Glutamatergic neuron (in vitro differentiated cells): Measurements from ENCODE around the gene RSRC1. TPM values are rescaled to one million over a fixed set of nuclear protein-coding genes. Genes with fewer than 3 reads are reported as not detected.
"Not testable (repeated sequence)": the region's sequence is repeated elsewhere in the genome, so short reads cannot be mapped to it uniquely, and the experiment has no call there.

Experiments used
- DNase-seq: peaks from one replicate; pipeline ENCODE4 v3.0.0; 2022
- H3K27ac Mint-ChIP-seq: one replicate; pipeline ENCODE4 v1.8.0; 2020; ENCODE audit warnings: mild to moderate bottlenecking, mixed read lengths, inconsistent platforms; ENCODE audit not compliant: unreplicated experiment
- H3K27me3 Mint-ChIP-seq: one replicate; pipeline ENCODE4 v1.8.0; 2020; ENCODE audit warnings: mild to moderate bottlenecking, moderate library complexity, mixed read lengths, inconsistent platforms; ENCODE audit not compliant: unreplicated experiment
- H3K36me3 Mint-ChIP-seq: one replicate; pipeline ENCODE4 v1.8.0; 2020; ENCODE audit warnings: mild to moderate bottlenecking, mixed read lengths, inconsistent platforms; ENCODE audit not compliant: unreplicated experiment
- H3K4me1 Mint-ChIP-seq: one replicate; pipeline ENCODE4 v1.8.0; 2020; ENCODE audit warnings: mild to moderate bottlenecking, low read depth, mixed read lengths, inconsistent platforms; ENCODE audit not compliant: unreplicated experiment
- H3K4me3 Mint-ChIP-seq: one replicate; pipeline ENCODE4 v1.8.0; 2020; ENCODE audit warnings: mild to moderate bottlenecking, mixed read lengths, inconsistent platforms; ENCODE audit not compliant: unreplicated experiment
- H3K9me3 Mint-ChIP-seq: one replicate; pipeline ENCODE4 v1.8.0; 2020; ENCODE audit warnings: mild to moderate bottlenecking, moderate library complexity, mixed read lengths, inconsistent platforms; ENCODE audit not compliant: unreplicated experiment
- total RNA-seq: library from RNA; stranded (reverse); fragmentation: NEBNext Ultra II Directional; extraction: Animal tissue kit (Norgen Biotek cat#: 25700); gene quantifications from one replicate; pipeline ENCODE4 v1.2.1, GENCODE V29; 2021; ENCODE audit not compliant: unreplicated experiment
- TF ChIP-seq, protein P1 (sequence below): fragments of 200-600 bp; sonication (generic); IDR thresholded peaks from one replicate; pipeline ENCODE4 v1.5.0; 2021; ENCODE audit not compliant: partially characterized antibody, unreplicated experiment

The RSRC1 gene
- total RNA-seq, 1 donor from 2014 or later, result 93.9 TPM

DNA sequence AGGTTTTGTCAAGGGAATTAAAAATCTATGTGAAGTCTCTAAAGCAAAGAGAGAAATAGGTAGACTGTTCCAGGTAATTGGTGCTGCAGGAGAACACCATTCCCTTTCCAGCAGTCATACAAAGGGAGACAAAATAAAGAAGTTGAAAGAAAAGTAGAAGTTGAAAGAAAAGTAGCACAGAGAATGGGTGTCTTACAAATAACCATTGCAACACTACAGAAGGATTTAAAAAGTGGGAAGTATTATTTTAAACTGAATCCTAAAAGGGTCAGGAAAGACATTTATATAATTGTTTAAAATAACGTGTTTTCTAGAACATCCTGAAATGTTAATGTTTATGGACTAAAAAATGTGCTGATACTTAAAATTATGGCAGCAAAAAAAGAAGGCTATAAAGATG lies 223.8 kb downstream of the RSRC1 start:
- Mint-ChIP-seq H3K4me1 (no peaks in the 10 kb centered on the region), H3K36me3 (peaks cover 11% of the 10 kb centered on the region)
- TF ChIP-seq, protein P1, sequence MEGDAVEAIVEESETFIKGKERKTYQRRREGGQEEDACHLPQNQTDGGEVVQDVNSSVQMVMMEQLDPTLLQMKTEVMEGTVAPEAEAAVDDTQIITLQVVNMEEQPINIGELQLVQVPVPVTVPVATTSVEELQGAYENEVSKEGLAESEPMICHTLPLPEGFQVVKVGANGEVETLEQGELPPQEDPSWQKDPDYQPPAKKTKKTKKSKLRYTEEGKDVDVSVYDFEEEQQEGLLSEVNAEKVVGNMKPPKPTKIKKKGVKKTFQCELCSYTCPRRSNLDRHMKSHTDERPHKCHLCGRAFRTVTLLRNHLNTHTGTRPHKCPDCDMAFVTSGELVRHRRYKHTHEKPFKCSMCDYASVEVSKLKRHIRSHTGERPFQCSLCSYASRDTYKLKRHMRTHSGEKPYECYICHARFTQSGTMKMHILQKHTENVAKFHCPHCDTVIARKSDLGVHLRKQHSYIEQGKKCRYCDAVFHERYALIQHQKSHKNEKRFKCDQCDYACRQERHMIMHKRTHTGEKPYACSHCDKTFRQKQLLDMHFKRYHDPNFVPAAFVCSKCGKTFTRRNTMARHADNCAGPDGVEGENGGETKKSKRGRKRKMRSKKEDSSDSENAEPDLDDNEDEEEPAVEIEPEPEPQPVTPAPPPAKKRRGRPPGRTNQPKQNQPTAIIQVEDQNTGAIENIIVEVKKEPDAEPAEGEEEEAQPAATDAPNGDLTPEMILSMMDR, result no peak

DNA sequence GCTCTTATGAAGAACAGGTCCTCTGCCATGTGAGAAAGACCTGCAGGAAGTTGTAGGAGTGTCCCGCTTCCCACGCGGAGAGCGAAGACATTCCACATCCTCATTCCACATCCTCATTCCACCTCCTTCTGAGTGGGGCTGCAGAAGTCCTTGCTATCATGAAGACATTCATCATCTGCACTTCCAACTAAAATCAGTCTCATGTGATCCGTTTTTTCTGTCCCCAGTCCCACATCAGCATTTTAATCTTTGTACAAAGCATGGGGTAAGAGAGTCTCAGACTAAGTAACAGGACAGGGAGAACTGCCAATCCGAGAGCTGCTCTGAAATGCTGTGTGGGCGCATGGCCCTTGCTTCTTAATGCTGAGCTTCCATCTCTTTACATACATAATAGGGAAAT lies 227.2 kb downstream of the RSRC1 start:
- Mint-ChIP-seq H3K36me3 (peaks cover 11% of the 10 kb centered on the region), H3K9me3 (peaks cover 7% of the 10 kb centered on the region)

More for the DNA sequence above, 223.8 kb downstream of the RSRC1 start:
- Mint-ChIP-seq H3K27ac (no peak overlapping the region), H3K9me3 (peaks cover 4% of the 10 kb centered on the region), H3K4me3 (no peak overlapping the region), H3K27me3 (peaks cover 4% of the 10 kb centered on the region)
- DNase-seq, result no peak

GRCh38 chr3:158339638-158340037 lies 229.7 kb downstream of the RSRC1 start:
- no peak overlapping the region for H3K4me3 Mint-ChIP-seq
- peaks cover 11% of the 10 kb centered on the region for H3K36me3 Mint-ChIP-seq
- H3K4me1 Mint-ChIP-seq, result peaks cover 7% of the 10 kb centered on the region
- H3K9me3 Mint-ChIP-seq, result peaks cover 7% of the 10 kb centered on the region
- TF ChIP-seq, protein P1, result no peak
- DNase-seq, result no peak
- no peak overlapping the region for H3K27ac Mint-ChIP-seq
- peaks cover 4% of the 10 kb centered on the region for H3K27me3 Mint-ChIP-seq

More for the DNA sequence above, 227.2 kb downstream of the RSRC1 start:
- Mint-ChIP-seq H3K27ac (no peak overlapping the region), H3K27me3 (peaks cover 4% of the 10 kb centered on the region), H3K4me1 (peaks cover 7% of the 10 kb centered on the region), H3K4me3 (no peak overlapping the region)
- DNase-seq, result no peak
- TF ChIP-seq, protein P1, result no peak

- peaks cover 11% of the 10 kb centered on the region for H3K36me3 Mint-ChIP-seq
- not testable (repeated sequence) for H3K27ac Mint-ChIP-seq, H3K27me3 Mint-ChIP-seq, H3K4me3 Mint-ChIP-seq, DNase-seq, H3K9me3 Mint-ChIP-seq, H3K4me1 Mint-ChIP-seq
Observed at GRCh38 chr3:158340951-158341350, 231.1 kb downstream of the RSRC1 start.

GRCh38 chr3:158347966-158348365 lies 238.1 kb downstream of the RSRC1 start:
- TF ChIP-seq, protein P1, result no peak
- DNase-seq, result no peak
- H3K36me3 Mint-ChIP-seq, result no peaks in the 10 kb centered on the region
- H3K4me3 Mint-ChIP-seq, result no peak overlapping the region
- H3K9me3 Mint-ChIP-seq, result no peaks in the 10 kb centered on the region
- H3K27ac Mint-ChIP-seq, result no peak overlapping the region
- no peaks in the 10 kb centered on the region for H3K4me1 Mint-ChIP-seq
- no peaks in the 10 kb centered on the region for H3K27me3 Mint-ChIP-seq
